Thymus (tissue), 11 donors: ENCODE results near the gene KANSL1. TPM values are rescaled to one million over a fixed set of nuclear protein-coding genes. Genes with fewer than 3 reads are reported as not detected.
A peak's percentile ranks its signal among the peaks of the same experiment; 100 is the strongest.

ENCODE experiments used
- DNase-seq, 9 donors: peaks; one replicate each; pipeline ENCODE4 v3.0.0-alpha.2; 2013; ENCODE audit warnings: low spot score in 9 of 9, low read depth in 6 of 9, missing footprints in 1 of 9
- H3K27ac ChIP-seq, 2 donors: one replicate each; pipeline ENCODE4 v1.5.1; 2013; ENCODE audit warnings: control low read depth in 1 of 2, low read depth in 1 of 2, low read length in 1 of 2, mild to moderate bottlenecking in 1 of 2, moderate library complexity in 1 of 2
- H3K27me3 ChIP-seq, 2 donors: one replicate each; pipeline ENCODE4 v1.5.1; 2013; ENCODE audit warnings: low read length in 1 of 2; ENCODE audit not compliant: control insufficient read depth in 2 of 2, insufficient read depth in 1 of 2
- H3K36me3 ChIP-seq, 2 donors: one replicate each; pipeline ENCODE4 v1.5.1; 2013; ENCODE audit warnings: low read length in 1 of 2, mild to moderate bottlenecking in 1 of 2, moderate library complexity in 1 of 2; ENCODE audit not compliant: control insufficient read depth in 2 of 2, insufficient read depth in 2 of 2
- H3K4me1 ChIP-seq, 2 donors: one replicate each; pipeline ENCODE4 v1.5.1; 2013; ENCODE audit warnings: low read length in 2 of 2; ENCODE audit not compliant: control insufficient read depth in 2 of 2, insufficient read depth in 2 of 2
- H3K4me3 ChIP-seq, 2 donors: one replicate each; pipeline ENCODE4 v1.5.1; 2013; ENCODE audit warnings: low read length in 2 of 2, control low read depth in 1 of 2, mild to moderate bottlenecking in 1 of 2
- H3K9me3 ChIP-seq, 2 donors: one replicate each; pipeline ENCODE4 v1.5.1; 2013; ENCODE audit warnings: low read length in 1 of 2, mild to moderate bottlenecking in 1 of 2; ENCODE audit not compliant: control insufficient read depth in 2 of 2, insufficient read depth in 1 of 2
- WGBS: extraction: QIAGEN DNeasy Blood & Tissue Kit; methylation state at CpG from one replicate; pipeline ENCODE4 v1.1.7; 2013; 5-methylcytosine and 5-hydroxymethylcytosine counted together
- polyA plus RNA-seq: library from polyadenylated mRNA; stranded (reverse); fragments of 200-250 nt; gene quantifications from one replicate; pipeline ENCODE4 v1.2.3, GENCODE V29; 2013
- total RNA-seq: library from RNA; stranded (reverse); fragments of 120-200 nt; gene quantifications from one replicate; pipeline ENCODE4 v1.2.4, GENCODE V29; 2013
- donor health status: healthy.

The KANSL1 gene
- total and polyA plus RNA-seq, 2 donors: 22.3 to 101 TPM

- no peak overlapping the region for H3K27ac ChIP-seq
- no peak overlapping the region for H3K4me3 ChIP-seq
- peaks cover 0 to 6% of the 10 kb centered on the region in 2 donors for H3K4me1 ChIP-seq
- H3K9me3 ChIP-seq: no peaks in the 10 kb centered on the region
- H3K36me3 ChIP-seq: peaks cover 0 to 23% of the 10 kb centered on the region in 2 donors
- H3K27me3 ChIP-seq: no peaks in the 10 kb centered on the region
- 75% methylated on average over 4 of the region's 4 CpGs for WGBS
- no peak for DNase-seq
Measured at GRCh38 chr17:46163929-46164594, 29.2 kb downstream of the KANSL1 start.

GRCh38 chr17:46163316-46163715 lies 29.9 kb downstream of the KANSL1 start:
- H3K27ac ChIP-seq: no peak overlapping the region
- H3K36me3 ChIP-seq: peaks cover 0 to 16% of the 10 kb centered on the region in 2 donors
- DNase-seq: no peak
- H3K4me3 ChIP-seq: no peak overlapping the region
- no peaks in the 10 kb centered on the region for H3K27me3 ChIP-seq
- 79% methylated on average over 1 of the region's 1 CpG for WGBS
- peaks cover 0 to 6% of the 10 kb centered on the region in 2 donors for H3K4me1 ChIP-seq
- H3K9me3 ChIP-seq: no peaks in the 10 kb centered on the region

GRCh38 chr17:46162866-46163265 lies 30.4 kb downstream of the KANSL1 start:
- WGBS: 1% methylated on average over 1 of the region's 1 CpG
- H3K9me3 ChIP-seq: no peaks in the 10 kb centered on the region
- no peaks in the 10 kb centered on the region for H3K27me3 ChIP-seq
- peaks cover 0 to 11% of the 10 kb centered on the region in 2 donors for H3K36me3 ChIP-seq
- H3K4me3 ChIP-seq: no peak overlapping the region
- no peak for DNase-seq
- peaks cover 0 to 6% of the 10 kb centered on the region in 2 donors for H3K4me1 ChIP-seq
- no peak overlapping the region for H3K27ac ChIP-seq

- Histone ChIP-seq H3K27me3 (no peaks in the 10 kb centered on the region), H3K27ac (no peak overlapping the region), H3K4me3 (no peak overlapping the region), H3K4me1 (peaks cover 3 to 8% of the 10 kb centered on the region in 2 donors), H3K36me3 (peaks cover 0 to 12% of the 10 kb centered on the region in 2 donors), H3K9me3 (no peaks in the 10 kb centered on the region)
- DNase-seq: no peak
- WGBS: 98% methylated on average over 8 of the region's 8 CpGs
Measured at GRCh38 chr17:46160169-46160568, 33.1 kb downstream of the KANSL1 start.

- Histone ChIP-seq H3K4me1 (peaks cover 3 to 10% of the 10 kb centered on the region in 2 donors), H3K27me3 (no peaks in the 10 kb centered on the region), H3K4me3 (no peak overlapping the region), H3K36me3 (peaks cover 0 to 12% of the 10 kb centered on the region in 2 donors), H3K9me3 (no peaks in the 10 kb centered on the region), H3K27ac (no peak overlapping the region)
- no peak for DNase-seq
- WGBS: 91% methylated on average over 2 of the region's 2 CpGs
Measured at GRCh38 chr17:46159686-46160085, 33.5 kb downstream of the KANSL1 start.

GRCh38 chr17:46158323-46159296 lies 34.6 kb downstream of the KANSL1 start:
- H3K36me3 ChIP-seq: peaks cover 0 to 16% of the 10 kb centered on the region in 2 donors
- no peaks in the 10 kb centered on the region for H3K9me3 ChIP-seq
- H3K27ac ChIP-seq: no peak overlapping the region
- DNase-seq: no peak
- WGBS: 96% methylated on average over 18 of the region's 18 CpGs
- H3K4me3 ChIP-seq: no peak overlapping the region
- H3K27me3 ChIP-seq: no peaks in the 10 kb centered on the region
- peaks cover 9 to 19% of the 10 kb centered on the region in 2 donors for H3K4me1 ChIP-seq

GRCh38 chr17:46157443-46158062 lies 35.7 kb downstream of the KANSL1 start:
- no peaks in the 10 kb centered on the region for H3K9me3 ChIP-seq
- DNase-seq: no peak
- peaks cover 0 to 11% of the 10 kb centered on the region in 2 donors for H3K36me3 ChIP-seq
- H3K27me3 ChIP-seq: no peaks in the 10 kb centered on the region
- 92% methylated on average over 3 of the region's 3 CpGs for WGBS
- H3K4me1 ChIP-seq: peaks cover 13 to 21% of the 10 kb centered on the region in 2 donors
- no peak overlapping the region for H3K4me3 ChIP-seq
- no peak overlapping the region for H3K27ac ChIP-seq

GRCh38 chr17:46154151-46154816 lies 38.9 kb downstream of the KANSL1 start:
- peaks cover 0 to 13% of the 10 kb centered on the region in 2 donors for H3K36me3 ChIP-seq
- peak in 1 of 9 donors; percentile 52 for DNase-seq
- no peaks in the 10 kb centered on the region for H3K27me3 ChIP-seq
- H3K9me3 ChIP-seq: no peaks in the 10 kb centered on the region
- H3K27ac ChIP-seq: peak overlapping the region; percentile 6 to 8
- WGBS: 28% methylated on average over 9 of the region's 9 CpGs
- peaks cover 13 to 21% of the 10 kb centered on the region in 2 donors for H3K4me1 ChIP-seq
- H3K4me3 ChIP-seq: no peak overlapping the region
